Activated T-helper 1 cell treated with anti-CD3 and anti-CD28 coated beads, Interleukin-2, amount 50 U/mL, for 16 hours (primary cell): ENCODE results near the gene DLX3.

Experiments used
- DNase-seq, 2 donors: peaks; one replicate each; pipeline ENCODE4 v3.0.0-alpha.2; 2020; ENCODE audit warnings: low read depth in 1 of 2, low spot score in 1 of 2

DLX3 gene

DNA sequence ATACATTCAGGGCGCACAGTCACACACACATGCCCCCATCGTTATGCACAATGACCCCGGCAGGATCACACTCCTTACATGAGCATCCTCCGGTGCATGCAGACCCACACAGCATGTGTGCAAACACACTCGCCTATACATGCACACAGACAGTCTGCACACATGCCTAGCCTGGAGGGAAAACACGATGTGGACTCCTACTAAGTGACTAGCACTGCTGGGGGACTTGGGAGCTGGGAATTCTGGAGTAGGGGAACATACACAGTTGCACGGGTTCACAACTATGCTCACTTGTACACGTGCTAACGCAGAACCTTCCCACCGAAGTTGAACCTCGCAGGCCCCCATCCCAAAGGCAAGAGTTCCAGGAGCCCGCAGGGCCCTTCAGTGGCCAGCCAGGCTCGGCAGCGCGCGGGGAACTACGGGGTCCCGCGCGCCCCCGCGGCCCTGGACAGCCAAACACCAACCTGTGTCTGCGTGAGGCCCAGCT is 2.0 kb downstream of the DLX3 start:
- DNase-seq: no peak

DNA sequence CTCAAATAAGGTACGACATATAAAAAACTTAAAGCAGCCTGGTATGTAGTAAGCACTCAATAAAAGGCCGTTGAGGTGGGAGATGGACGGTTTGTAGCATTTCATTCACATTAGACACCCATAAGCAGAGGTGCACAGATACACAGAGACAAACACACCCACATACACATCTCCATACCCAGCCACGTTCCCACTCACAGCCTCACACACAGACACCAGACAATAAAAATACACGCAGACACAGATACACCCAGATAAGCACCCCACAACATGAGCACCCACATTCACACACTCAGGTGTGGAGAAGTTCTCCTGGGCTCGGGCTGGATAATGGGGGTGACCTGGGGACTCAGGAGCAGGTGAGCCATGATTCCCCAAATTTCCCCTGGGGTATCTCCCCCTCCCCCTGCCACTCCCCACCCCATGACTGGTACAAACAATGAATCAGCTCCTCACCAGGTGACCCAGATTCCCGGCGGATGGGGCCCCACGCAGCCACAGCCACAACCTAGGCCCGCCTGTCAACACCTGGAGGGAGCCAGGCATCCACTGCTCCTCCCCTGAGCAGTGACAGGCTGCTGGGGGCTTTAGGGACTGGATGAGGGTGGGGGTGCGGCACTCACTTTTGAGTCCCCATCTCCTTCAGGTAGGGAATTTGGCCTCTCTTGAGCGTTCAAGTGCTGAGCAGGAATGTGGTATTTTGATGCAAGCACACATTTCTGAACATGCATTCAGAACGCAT is 2.7 kb downstream of the DLX3 start:
- DNase-seq: no peak

DNA sequence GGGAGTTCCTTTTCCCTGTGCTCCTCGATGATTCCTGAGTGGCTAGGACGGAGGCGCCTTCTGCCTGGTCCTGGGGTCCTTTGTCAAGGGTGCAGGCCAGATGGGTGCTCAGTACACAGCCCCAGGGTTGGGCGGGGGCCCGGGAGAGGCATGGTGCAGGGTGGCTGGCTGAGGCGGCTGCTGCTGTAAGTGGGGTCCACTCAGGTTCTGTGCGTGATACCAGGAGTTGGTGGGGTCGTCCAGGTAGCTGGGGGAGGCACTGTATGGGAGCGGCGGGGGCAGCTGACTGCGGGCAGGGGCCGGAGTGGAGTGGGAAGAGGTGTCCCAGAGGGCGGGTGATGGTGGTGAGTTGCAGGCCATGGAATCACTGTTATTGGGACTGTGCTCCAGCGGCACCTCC is 3.6 kb downstream of the DLX3 start:
- DNase-seq: no peak

DNA sequence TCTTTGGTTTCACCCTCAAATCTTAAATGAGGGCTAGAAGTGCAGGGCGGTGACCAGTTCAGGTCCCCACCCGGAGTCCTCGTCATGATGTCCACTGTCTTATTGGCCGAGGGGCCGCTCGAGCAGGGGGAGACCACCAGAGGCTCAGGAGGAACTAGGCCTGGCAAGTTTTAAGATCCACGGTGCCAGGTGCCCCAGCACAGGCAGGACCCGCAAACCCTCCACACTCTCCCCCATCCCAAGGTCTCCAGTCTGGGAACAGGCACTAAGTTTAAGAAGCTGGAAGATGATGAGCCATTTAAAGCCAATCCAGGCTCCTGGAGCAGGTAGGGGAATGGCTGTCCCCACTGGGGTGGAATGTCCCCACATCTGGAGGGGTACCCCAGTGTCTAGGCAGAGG is 4.1 kb downstream of the DLX3 start:
- no peak for DNase-seq

DNA sequence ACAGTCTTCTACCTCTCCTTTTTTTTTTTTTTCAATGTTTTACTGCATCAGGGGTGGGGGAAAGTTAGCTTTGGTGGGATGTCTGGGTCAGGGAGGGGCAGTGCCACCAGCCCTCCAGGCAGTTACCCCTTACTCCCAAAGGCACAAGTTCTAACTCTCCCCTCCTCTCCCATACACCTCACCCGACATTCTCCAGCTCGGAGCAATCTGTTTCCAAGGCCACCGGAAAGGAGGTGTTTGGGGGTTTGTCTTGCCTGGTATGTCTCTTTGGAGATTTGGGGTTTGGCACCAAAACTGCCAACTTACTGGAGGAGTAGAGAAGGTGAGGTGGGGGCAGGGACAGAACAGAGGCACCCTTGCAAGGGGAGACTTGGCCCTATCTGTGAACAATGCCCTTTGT is 4.7 kb downstream of the DLX3 start:
- DNase-seq: no peak

DNA sequence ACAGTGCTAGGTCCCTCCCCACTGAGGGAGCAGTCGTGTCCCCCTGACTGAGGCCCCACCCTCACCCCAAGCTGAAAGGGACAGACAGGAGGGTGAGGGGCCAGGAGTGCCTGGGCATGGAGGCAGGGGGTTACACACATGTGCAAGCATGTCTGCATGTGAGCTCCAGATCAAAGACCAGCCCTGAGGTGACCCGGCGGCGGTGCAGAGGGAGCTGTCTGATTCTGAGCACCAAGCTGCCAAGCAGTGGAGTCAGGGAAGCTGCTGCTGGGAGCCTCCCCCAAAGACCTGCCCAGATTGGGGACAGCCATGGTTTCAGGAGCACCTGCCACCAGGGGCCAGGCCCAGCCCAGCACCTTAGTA is 5.5 kb downstream of the DLX3 start:
- DNase-seq: no peak

DNA sequence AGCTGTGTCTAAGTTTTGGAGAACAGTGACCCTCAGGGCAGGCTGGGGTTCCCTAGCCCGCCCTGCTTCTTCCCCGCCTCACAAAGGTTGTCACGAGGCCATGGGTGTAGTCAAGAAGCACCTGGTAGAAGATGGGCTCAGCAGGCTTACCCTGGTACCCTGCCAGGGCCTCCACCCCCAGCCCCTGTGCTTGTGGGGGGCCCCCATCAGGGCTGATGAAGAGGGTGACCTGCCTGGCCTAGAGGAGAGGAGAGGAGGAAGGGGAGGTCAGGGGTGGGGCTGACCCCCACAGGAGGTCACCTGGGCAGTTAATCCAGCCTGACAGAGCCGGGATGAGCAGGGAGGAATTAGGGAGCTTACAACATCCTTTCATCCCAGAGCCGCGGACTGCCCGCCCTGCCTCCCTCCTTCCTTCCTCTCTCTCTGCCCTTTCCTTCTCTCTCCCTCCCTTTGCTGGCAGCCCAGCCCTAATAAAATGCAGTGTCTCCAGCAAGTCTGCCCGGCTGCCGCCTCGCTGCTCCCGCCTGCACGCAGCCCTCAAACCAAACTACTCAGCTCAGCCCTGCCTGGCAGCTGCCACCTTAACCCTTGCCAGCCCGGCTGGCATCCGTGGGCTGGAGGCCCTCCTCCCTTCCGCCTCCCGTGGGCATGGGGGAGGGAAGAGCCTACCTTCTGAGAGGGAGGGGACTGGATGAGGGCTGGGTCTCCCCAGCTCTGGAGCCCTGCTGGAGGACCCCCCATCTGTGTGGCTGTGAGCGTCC is 7.2 kb downstream of the DLX3 start:
- no peak for DNase-seq

DNA sequence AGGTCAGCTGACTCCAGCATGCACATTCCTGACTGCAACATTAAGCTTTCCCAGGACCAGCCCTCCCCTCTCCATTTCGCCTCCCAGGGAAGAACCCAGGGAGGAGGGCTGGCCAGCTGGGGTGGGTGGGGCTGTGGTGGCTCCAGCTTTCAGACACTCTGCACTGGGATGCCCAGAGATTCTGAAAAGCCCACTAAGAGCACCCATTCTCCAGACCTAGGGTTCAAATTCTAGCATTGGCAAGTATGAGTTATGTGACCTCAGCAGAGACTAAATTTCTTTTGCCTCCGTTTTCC is 7.8 kb downstream of the DLX3 start:
- no peak for DNase-seq

DNA sequence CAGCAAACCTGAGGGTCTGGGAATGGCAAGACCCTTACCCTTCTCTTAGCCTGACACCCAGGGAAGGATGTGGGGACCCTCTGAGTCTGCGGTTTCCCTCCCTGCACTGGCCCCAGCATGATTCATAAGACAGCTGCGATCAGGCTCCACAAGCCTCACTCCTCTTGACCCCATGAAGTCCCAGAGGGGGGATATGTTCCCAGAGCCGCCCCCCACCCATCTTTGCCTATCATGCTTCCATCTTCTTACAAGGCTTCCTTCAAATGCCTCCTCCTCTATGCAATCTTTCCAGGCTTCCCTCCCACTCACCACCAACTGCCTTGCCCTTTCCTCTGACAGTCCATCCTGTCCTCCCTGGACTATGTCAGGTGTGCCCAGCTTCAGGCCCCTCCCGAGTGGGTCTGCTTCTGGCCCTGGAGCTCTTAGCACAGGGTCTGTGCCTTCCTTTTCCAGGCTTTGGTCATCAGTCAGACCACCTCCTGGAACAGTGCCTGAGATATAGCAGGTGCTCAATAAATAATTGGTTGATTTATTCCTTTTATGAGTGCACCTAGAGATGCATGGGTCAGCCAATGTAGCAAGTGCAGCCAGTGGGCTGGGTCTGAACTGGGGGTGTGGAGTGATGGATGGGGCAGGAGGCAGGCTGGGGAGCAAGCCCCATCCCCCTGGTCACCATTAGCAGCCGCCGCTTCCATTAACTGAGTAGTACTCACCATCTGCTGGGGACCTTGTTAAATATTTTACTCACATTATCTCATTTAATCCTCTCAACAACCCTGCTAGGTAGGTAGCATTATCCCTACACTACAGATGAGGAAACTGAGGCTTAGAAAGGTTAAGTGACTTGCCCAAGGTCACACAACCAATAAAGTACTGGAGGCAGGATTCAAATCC is 8.4 kb downstream of the DLX3 start:
- DNase-seq: no peak

DNA sequence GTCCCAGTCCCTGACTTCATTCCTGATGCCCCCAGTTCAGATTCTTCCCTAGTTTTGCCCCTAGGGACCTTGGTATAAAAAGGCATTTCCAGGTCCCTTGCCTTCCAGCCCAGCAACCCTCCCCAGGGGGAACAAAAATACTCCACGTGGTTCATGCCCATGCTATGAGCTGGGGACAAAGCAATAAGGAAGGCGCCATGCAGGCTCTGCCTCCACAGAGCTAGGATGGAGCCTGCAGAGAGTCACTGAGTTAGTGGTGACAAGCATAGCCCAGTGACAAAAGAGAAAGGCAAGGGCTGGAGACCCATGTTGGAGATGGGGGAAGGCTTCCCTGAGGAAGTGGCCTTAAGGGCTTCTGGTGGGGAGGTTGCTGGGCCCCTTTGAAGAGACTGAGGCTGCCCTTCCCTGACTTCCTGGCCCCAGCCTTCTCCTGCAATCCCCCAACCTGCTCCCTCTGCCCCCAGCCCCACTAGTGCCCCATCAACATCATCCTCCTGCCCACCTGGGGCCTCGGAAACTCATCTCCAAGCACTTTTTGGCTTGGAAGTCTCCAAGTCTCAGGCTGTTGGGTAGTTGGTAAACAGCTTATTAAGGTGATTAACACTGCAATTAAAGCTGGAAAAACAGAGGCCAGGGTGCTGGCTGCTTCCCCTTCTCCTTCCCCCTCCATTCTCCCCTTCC is 9.6 kb downstream of the DLX3 start:
- DNase-seq: no peak

DNA sequence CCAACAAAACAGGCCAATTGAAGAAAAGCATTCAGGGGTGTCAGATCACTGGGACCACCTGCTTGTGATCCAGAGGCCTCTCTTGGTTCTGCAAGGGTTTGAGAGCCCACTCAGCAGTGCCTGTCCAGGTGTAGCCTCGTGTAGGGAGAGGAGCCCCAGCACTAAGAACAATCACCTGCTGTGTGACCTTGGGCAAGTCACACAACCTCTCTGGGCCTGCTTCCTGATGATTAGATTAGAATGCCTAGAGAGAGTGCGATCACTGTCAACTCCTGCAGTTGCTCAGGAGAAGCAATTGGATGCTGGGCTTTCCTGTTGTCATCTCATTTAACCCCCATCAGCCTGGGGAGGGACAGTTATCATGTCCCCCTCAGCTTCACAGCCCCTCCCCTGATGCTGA is 10.2 kb downstream of the DLX3 start:
- no peak for DNase-seq

DNA sequence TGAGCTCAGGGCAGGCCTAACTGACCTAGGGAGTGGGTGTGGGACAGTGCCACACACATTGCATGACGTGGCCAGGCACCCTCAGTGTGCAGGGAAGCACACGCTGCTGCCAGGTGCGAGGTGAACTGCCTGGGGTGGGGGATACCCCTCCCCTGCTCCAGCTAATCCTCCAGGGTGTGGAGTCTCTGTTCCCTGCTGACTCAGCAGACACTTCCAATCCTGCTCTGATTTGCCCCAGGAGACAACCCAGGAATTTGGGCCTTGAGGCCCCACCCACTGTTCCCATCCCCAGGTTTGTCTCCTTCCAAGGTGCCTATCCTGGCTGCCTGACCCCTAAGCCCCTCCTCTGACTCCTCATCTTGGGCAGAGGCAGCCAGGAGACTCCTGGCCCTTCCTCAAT is 10.7 kb downstream of the DLX3 start:
- DNase-seq: no peak

DNA sequence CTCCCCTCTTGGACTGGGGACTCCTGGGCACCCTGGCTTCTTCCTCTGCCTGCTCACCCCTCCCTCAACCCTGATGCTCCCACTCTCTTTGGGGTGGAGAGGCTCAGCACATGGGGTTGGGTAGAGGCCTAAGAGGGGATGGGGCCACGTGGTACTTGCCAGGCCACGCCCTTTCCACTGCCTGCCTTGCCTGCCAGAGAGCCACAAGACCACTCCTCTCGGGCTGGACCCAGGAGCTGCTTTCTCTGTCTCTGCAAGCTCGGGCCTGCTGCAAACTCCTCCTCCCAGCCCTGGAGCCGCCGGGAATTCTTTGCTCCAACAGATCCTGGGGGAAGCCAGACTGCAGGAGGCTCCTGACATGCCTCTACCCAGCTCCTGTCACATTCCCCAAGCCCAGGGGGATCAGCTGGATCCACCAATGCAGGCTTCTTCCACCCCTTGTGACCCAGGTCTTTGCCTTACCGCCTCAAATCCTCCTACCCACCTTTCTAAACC is 14.3 kb downstream of the DLX3 start:
- DNase-seq: no peak

DNA sequence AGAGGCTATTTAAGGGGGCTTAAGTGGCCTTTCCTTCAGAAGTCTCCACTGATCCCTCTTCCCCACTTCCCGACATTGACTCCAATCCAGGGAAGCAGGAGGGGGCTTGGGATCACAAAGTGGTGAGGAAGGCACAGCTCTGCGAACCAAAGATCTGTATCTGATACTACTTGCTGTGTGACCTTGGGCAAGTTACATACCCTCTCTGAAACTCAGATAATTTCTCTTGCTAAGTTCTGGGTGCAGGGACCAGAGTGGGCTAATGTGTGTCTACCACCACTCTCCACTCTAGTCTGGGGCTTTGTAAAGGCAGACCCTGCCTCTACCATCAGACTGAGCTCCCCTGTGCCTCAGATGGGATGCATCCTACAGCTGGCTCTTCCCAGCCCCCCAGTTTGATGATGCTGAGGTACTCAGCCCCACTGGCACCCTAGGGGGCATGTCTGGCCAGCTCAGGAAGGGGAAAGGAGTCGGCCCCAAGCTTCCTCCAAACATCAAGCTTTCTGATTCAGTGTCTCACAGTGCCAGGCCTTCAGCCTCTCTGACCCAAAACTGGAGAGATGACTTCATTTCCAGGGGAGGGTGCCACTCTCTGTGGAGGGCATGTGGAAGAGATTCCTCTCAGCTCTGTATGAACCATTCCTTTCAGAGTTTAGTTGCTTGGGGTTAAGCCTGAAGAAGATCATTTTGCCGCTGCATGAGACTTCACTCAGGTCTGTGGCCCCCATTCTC is 15.1 kb downstream of the DLX3 start:
- DNase-seq: no peak

DNA sequence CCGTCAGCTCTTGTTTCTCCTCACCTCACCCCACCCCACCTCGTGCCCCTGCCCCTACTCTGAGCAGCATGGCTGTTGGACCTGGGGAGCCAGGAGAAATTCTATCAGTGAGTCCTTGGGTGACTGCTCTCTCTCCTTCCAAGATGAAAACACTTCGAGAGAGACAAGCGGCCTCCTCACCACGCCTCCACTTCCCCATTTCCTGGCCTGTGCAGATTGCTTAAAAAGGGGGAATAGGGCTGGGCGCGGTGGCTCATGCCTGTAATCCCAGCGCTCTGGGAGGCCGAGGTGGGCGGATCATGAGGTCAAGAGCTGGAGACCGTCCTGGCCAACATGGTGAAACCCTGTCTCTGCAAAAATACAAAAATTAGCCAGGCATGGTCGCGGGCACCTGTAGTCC is 16.5 kb downstream of the DLX3 start:
- DNase-seq: no peak

DNA sequence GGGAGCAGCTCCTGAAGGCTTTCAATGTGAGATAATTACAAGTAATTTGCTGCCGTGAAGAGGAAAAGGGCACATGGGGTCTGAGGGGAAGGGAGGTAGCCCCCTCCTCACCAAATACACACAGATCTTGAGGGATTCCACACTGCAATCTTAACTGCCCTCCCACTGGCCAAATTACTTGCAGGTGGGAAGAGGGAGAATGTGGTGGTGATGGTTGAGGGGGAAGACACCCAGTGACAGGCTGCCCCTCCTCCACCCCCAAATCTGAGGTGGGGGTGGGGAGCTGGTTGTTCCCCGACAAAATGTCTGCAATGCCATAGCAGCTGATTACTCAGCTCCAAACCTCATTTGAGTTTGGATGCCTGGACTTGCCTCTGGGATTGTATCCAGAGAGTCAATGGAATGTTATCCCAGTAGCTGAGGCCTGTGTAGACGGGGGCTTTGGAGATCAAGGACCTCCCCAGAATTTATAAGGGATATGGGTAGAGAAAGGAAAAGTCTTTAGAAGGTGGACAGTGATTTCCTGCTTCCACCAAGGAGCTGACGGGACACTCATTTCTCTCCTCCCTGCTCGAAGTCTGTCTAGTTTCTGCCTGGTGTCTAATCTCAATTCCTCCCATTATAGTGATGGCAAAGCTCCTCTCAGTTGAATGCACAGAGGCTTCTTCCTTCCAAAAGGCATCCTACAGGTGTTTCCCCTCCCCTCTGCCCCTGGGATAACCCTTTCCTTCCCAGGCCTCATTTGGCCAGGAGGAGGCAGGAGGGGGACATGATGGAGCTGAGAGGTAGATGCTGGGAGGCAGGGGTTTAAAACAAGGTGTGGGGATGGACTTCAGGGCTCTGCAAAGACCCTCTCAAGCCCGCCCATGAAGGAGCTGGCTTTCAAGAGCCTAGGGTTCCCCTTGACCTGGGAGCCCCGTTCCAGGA is 17.3 kb downstream of the DLX3 start:
- DNase-seq: no peak

DNA sequence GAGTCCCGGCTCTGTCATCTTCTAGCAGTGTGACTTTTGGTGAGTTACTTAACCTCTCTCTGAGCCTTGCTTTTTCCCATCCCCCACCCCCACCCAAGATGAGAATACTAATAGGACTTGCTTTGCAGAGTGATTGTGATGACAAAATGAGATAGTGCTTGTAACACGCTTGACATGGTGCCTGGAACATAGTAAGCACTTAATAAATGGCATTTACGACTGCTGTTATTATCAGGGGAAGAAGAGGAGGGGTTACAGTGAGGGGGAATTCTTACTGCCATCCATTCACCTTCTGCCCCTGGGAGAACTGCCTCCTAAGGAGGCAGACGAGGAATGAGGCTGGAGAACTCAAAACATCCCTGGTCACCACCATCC is 18.2 kb downstream of the DLX3 start:
- DNase-seq: no peak

DNA sequence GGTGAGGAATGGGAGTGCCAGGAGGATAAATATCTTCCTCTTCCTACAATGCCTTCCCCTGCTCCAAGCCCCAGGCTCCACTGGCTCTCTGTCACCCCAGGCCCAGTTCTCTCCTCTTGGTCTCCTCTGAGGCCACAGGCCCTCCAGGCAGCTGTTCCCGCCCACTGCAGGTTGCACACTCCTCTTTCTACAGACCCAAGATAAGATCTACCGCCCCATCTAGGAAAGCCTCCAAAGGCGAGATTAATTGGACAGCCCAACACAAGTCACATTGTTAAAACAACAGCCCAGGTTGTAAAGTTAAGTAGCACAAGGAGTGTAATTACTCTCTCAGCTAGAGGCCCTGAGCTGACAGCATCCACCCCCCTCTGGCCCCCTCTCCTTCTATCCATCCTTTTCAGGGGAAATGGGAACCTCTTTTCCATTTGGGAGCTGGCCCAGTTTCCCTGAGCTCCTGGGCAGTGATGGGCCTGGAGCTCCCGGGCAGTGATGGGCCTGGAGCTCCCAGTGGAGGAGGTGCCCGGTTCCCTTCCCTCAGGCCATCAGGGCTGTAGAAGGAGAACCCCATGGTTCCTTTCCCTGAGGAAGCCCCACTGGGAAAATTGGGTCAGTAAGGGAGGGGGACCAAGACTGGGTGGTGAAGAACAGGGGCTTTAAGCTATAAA is 18.7 kb downstream of the DLX3 start:
- DNase-seq: no peak

DNA sequence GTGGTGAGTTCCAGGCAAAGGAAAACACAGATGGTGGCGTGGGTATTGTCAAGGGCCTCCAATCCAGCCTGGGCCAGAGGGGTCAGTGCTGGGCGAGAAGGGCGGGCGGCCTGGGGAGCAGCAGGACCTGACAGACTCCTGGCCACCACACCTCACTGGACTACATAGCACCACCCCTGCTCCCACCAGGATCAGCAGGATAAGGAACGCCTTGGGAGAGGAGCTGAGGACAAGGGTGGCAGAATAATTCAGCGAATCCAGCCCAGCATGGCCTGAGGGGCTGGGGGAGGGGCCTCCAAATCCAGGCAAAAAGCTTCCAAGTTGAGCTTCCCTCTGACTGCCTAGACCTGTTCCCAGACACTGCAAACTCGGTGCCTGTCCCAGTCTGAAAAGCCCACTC is 19.5 kb downstream of the DLX3 start:
- no peak for DNase-seq
